H54 (cell line): ENCODE data around the gene RABEP1.

Source experiments
- DNase-seq: peaks from one replicate; pipeline ENCODE4 v3.0.0; 2011; ENCODE audit warnings: low spot score, mixed read lengths; ENCODE audit not compliant: insufficient read length
- FAIRE-seq: peaks from 3 replicates; lab custom pipeline; 2011; peaks lifted over from hg19 to GRCh38; lab: Jason Lieb, UNC
- POLR2A ChIP-seq: IDR thresholded peaks from 2 replicates; pipeline ENCODE4 v1.6.1; 2011; ENCODE audit warnings: low read depth, mild to moderate bottlenecking, low read length

The RABEP1 gene

GRCh38 chr17:5297245-5297644, 15.2 kb downstream of the RABEP1 start:
- FAIRE-seq: no peak
- TF ChIP-seq POLR2A: no peak

DNA sequence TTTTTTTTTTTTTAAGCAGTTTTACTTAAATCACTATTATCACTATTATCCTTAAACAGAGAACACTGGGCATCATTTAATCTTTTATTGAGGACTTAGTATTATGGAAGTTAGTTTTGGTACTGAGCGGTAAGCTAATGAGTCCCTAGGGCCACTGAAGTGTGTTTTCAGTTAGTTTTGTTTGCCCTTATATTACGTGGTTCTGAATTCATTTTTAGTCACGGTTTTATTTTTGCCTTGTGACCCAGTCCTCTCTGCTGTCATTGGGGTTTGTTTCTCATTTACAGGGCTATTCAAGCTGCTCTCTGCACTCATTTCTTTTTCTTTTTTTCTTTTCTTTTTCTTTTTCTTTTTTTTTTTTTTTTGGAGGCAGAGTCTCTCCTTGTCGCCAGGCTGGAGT, 17.3 kb downstream of the RABEP1 start:
- FAIRE-seq (no peak), DNase-seq (no peak)

More at GRCh38 chr17:5297245-5297644, 15.2 kb downstream of the RABEP1 start:
- DNase-seq: no peak

DNA sequence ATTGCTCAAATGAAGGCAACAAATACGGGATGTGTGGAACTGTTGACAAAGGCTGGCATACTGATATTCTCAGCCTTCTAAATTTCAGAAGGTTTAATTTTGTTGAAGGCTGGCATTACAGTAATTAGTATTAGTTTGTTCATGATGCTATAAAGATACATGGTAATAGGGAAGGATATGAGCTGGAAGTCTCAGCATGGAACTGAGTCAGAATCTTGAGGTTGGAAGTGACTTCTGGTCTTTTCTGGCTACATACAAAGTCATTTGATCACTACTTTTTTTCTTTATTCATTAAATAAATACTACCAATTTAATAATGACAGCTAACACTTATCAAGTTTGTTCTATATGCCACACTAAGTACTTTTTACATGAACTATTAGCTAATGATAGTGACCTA, 22.6 kb downstream of the RABEP1 start:
- TF ChIP-seq POLR2A: no peak
- no peak for FAIRE-seq
- no peak for DNase-seq

More for the DNA sequence above, 17.3 kb downstream of the RABEP1 start:
- no peak for TF ChIP-seq POLR2A

DNA sequence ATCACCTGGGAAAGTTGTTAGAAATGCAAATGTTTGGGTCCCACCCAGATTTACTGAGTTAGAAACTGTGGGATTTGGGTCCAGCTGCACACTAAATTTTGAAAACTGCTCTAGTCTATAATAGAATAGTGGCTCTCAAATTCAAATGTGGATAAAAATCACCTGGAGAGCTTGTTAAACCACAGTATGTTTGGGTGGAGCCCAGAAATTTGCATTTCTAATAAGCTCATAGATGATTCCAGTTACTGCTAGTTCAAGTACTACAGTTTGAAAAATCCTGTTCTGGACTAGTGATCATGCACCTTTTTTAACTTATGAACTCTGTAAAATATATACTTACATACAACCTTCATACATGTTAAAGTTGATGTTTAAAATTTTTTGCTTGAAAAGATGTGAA, 27.8 kb downstream of the RABEP1 start:
- FAIRE-seq (no peak), DNase-seq (no peak)
- no peak for TF ChIP-seq POLR2A

DNA sequence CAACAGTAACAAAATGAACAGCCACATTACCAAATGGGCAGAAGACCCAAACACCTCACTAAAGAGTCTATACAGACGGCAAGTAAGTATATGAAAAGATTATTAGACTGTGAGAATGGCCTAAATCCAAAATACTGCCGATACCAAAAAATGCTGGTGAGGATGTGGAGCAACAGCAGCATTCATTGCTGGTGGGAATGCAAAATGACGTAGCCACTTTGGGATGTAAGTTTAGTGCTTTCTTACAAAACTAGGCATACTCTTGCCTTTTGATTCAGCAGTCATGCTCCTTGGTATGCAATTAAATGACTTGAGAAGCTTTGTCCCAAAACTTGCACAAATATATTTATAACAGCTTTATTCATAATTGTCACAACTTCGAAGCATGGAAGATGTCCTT, 43.8 kb downstream of the RABEP1 start:
- DNase-seq (no peak), FAIRE-seq (no peak)
- no peak for TF ChIP-seq POLR2A

DNA sequence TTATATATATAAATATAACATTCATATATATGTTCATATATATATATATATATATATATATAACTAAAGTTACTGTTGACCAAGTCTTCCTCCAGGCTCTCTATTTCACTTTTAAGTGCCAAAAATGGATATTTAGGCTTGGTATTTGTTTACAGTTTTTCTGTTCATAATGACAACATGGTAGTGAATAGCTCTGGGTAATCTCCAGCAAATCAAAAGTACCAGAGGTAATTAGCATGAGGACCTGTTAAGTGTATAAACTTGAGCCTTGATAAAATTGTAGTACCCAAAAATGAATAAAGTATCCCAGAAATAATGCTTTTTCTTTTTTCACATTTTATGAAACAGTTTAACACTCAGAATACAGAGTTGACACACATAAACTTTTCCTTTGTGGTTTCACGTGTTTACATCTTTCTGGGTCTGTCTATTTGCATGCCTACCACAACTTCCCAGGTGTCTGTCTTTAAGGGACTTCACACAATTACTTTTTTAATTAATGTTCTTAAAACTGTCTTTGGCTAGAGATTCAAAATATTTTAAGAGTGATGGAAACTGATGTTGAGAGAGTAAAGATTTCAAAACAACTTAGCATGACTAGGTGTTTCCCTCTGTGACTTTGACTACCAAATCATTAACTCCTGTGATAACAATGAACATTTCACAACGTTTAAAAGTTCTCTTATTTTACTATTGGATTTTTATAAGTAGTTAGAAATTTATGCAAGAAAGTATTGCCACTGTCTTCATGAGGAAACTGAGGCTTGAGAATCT, 47.9 kb downstream of the RABEP1 start:
- DNase-seq (no peak), FAIRE-seq (no peak)
- no peak for TF ChIP-seq POLR2A

GRCh38 chr17:5330981-5331380, 48.9 kb downstream of the RABEP1 start:
- FAIRE-seq: no peak
- no peak for TF ChIP-seq POLR2A
- DNase-seq: no peak

DNA sequence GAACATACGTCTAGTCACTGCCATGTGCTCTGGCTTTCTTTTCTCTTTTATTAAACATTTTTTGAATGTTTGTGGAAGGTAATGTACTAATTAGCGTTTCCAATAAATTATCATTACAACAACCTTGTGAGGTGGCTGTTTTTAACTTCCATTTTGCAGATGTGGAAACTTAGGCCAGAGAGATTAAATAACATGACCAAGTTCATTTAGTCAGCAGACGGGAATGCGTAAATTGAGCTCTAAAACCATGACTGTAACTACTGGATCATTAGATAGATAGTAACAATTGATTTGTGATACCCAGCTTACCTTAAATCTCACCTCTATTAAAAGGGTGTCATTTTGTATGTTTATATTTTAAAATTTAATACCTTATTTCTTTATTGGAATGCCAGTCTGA, 49.4 kb downstream of the RABEP1 start:
- TF ChIP-seq POLR2A: no peak
- FAIRE-seq: no peak

DNA sequence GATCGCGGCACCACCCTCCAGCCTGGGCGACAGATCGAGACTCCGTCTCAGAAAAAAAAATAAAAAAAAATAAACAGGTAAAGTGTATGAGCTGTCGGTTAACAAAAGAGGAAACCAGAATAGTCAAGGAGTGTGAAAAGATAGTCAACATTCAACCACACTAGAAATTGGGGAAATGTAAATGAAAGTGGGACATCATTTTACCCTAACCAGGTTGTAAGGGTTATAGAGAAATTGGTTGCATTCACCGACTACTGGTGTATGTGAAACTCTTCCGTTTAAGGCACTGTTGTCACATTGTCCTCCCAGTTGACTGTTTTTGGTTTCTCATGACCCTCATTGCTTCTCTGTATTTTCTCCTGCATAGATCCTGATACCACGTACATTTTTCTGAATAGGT, 62.8 kb downstream of the RABEP1 start:
- DNase-seq (no peak), FAIRE-seq (no peak)
- TF ChIP-seq POLR2A: no peak

More for the DNA sequence above, 49.4 kb downstream of the RABEP1 start:
- no peak for DNase-seq

GRCh38 chr17:5352681-5353289, 70.7 kb downstream of the RABEP1 start:
- TF ChIP-seq POLR2A: no peak
- FAIRE-seq (no peak), DNase-seq (no peak)

DNA sequence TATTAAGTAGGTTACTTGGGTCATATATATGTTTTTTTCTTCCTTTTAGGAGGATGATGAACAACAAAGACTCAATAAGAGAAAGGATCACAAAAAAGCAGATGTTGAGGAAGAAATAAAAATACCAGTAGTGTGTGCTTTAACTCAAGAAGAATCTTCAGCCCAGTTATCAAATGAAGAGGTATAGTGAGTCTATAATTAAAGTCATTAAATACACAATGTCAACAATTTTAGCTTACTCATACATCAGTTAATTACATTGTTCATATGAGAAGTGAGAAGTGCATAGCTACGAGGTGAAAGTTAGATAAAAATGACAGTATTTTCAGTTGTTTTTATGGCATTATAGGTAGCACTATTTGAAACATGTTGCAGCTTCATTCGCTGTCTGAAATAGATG, 72.2 kb downstream of the RABEP1 start:
- FAIRE-seq (no peak), DNase-seq (no peak)
- TF ChIP-seq POLR2A: no peak

GRCh38 chr17:5354886-5355415, 72.9 kb downstream of the RABEP1 start:
- DNase-seq (no peak), FAIRE-seq (no peak)
- TF ChIP-seq POLR2A: no peak

GRCh38 chr17:5355421-5356129, 73.5 kb downstream of the RABEP1 start:
- no peak for TF ChIP-seq POLR2A
- FAIRE-seq: no peak
- DNase-seq: no peak

- no peak for TF ChIP-seq POLR2A
- FAIRE-seq: no peak
- no peak for DNase-seq
Observed at GRCh38 chr17:5361426-5361825, 79.3 kb downstream of the RABEP1 start.
